Keratinocyte (primary cell): ENCODE data around the gene KRT5. TPM values are rescaled to one million over a fixed set of nuclear protein-coding genes. Genes with fewer than 3 reads are reported as not detected.
A peak's percentile ranks its signal among the peaks of the same experiment; 100 is the strongest.

Experiments
- DNase-seq: peaks from one replicate; pipeline ENCODE4 v3.0.0-alpha.2; 2011; ENCODE audit warnings: low read depth, missing footprints, low spot score
- FAIRE-seq: peaks from 2 replicates; lab custom pipeline; 2011; peaks lifted over from hg19 to GRCh38; lab: Jason Lieb, UNC
- H2AFZ ChIP-seq: 2 replicates; pipeline ENCODE4 v1.6.0; 2012; ENCODE audit warnings: low read length, control low read depth, inconsistent platforms; ENCODE audit not compliant: control insufficient read depth
- H3K27ac ChIP-seq: 2 replicates; pipeline ENCODE4 v1.5.1; 2011; ENCODE audit warnings: low read length; ENCODE audit not compliant: control insufficient read depth, insufficient read depth
- H3K27me3 ChIP-seq: 3 replicates; pipeline ENCODE4 v1.6.0; 2011; ENCODE audit warnings: low read length; ENCODE audit not compliant: control insufficient read depth, insufficient read depth; ENCODE audit errors: extremely low read depth
- H3K36me3 ChIP-seq, 2 experiments: 2 replicates in 1 of 2; 3 replicates in 1 of 2; pipeline ENCODE4 v1.5.1; 2011; ENCODE audit warnings: low read length in 2 of 2, mild to moderate bottlenecking in 1 of 2; ENCODE audit not compliant: control insufficient read depth in 2 of 2, insufficient read depth in 2 of 2; ENCODE audit errors: extremely low read depth in 1 of 2
- H3K4me1 ChIP-seq: 3 replicates; pipeline ENCODE4 v1.5.1; 2011; ENCODE audit warnings: low read length; ENCODE audit not compliant: control insufficient read depth, insufficient read depth; ENCODE audit errors: extremely low read depth
- H3K4me2 ChIP-seq: 3 replicates; pipeline ENCODE4 v1.6.0; 2011; ENCODE audit warnings: low read depth, low read length; ENCODE audit not compliant: control insufficient read depth, insufficient read depth; ENCODE audit errors: extremely low read depth
- H3K4me3 ChIP-seq, 3 experiments: fragments of 200-600 bp in 1 of 3; sonication (generic) in 1 of 3; 2 replicates in 2 of 3; 3 replicates in 1 of 3; pipeline ENCODE4 v1.5.1; 2011 to 2016; ENCODE audit warnings: low read length in 3 of 3, mild to moderate bottlenecking in 3 of 3, control low read depth in 2 of 3, inconsistent platforms in 1 of 3, low read depth in 1 of 3, mixed read lengths in 1 of 3, mixed run types in 1 of 3, moderate library complexity in 1 of 3; ENCODE audit not compliant: control insufficient read depth in 2 of 3, insufficient read depth in 2 of 3; ENCODE audit errors: extremely low read depth in 1 of 3
- H3K79me2 ChIP-seq: 2 replicates; pipeline ENCODE4 v1.6.0; 2012; ENCODE audit warnings: low read length; ENCODE audit not compliant: control insufficient read depth, insufficient read depth
- H3K9ac ChIP-seq: 3 replicates; pipeline ENCODE4 v1.6.0; 2011; ENCODE audit warnings: low read length; ENCODE audit not compliant: control insufficient read depth, insufficient read depth; ENCODE audit errors: extremely low read depth
- H3K9me1 ChIP-seq: 3 replicates; pipeline ENCODE4 v1.6.0; 2011; ENCODE audit warnings: low read length; ENCODE audit not compliant: control insufficient read depth, insufficient read depth; ENCODE audit errors: extremely low read depth
- H3K9me3 ChIP-seq: 2 replicates; pipeline ENCODE4 v1.5.1; 2012; ENCODE audit warnings: low read depth, low read length; ENCODE audit not compliant: control insufficient read depth
- H4K20me1 ChIP-seq: 3 replicates; pipeline ENCODE4 v1.6.0; 2011; ENCODE audit warnings: low read length; ENCODE audit not compliant: control insufficient read depth, insufficient read depth; ENCODE audit errors: extremely low read depth
- EZH2 ChIP-seq: IDR thresholded peaks from one replicate; pipeline ENCODE4 v1.6.1; 2012; ENCODE audit warnings: inconsistent platforms, mild to moderate bottlenecking, low read length, moderate library complexity
- dilution Hi-C: fragments of 300-500 bp; cut with MboI; formaldehyde crosslinking; loops from one replicate; pipeline ENCODE4 v1.7.0; 2020; ENCODE audit warnings: low sequenced_read_pairs; ENCODE audit not compliant: extremely low pct_ligation_motif_present
- polyA plus RNA-seq, 5 experiments: library from polyadenylated mRNA; depleted of rRNA in 3 of 5; stranded (reverse) in 3 of 5; stranded (forward) in 1 of 5; unstranded in 1 of 5; fragments of >200 nt; gene quantifications; 1 replicate in 1 of 5; 2 replicates in 3 of 5; 3 replicates in 1 of 5; pipeline versions ENCODE4 v1.2.1 to v1.2.3, GENCODE V29; 2011 to 2012; ENCODE audit warnings: missing spikeins in 2 of 5, low read depth in 1 of 5, low replicate concordance in 1 of 5
- TF ChIP-seq, protein P1 (sequence below), 3 experiments: IDR thresholded peaks in 1 of 3; conservative IDR thresholded peaks in 1 of 3; optimal IDR thresholded peaks in 1 of 3; 2 replicates in 2 of 3; 3 replicates in 1 of 3; pipeline versions ENCODE3 to v1.5.1; 2011; ENCODE audit warnings: low read length in 3 of 3, mild to moderate bottlenecking in 3 of 3, moderate library complexity in 2 of 3, control low read depth in 1 of 3, inconsistent platforms in 1 of 3; ENCODE audit not compliant: insufficient read depth in 2 of 3; ENCODE audit errors: extremely low read depth in 1 of 3

The KRT5 gene
- polyA plus RNA-seq, 1 donor (not counting 4 experiments of a cell fraction or from before 2014, with no cell fraction given): 15,814 TPM

DNA sequence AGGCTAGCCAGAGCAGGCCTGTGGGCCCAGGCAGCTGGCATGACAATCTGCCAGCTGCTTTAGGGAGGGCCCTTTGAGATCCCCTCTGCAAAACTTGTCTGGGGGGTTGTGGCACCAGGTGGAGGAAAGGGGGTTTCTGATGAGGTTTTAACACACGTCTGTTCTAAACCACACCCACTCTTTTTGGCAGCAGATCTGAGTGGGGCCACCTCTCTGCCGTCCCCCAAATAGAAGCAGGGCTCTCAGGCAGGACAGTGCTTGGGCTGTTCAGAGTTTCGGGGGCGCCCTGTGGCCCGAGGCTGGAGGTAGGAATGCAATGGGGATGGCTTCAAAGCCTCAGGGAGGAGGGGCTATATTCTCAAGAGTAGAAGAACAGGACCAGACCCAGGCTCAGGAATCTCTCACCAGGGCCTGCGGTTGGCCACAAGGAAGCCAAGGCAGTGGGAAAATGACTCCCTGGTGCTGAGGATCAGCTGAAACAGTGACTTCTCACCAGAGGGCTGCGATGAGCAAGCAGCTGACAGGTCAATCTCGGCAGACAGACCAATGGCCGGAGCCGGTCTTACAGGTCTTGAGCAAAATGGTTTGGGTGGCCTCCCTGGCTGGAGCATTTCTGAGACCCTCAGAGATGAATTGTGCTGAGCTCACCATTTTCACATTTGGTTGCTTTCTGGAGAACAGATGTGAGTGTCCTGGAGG is 1.5 kb upstream of the KRT5 start:
- H3K4me2 ChIP-seq: peak overlapping the region; percentile 96

DNA sequence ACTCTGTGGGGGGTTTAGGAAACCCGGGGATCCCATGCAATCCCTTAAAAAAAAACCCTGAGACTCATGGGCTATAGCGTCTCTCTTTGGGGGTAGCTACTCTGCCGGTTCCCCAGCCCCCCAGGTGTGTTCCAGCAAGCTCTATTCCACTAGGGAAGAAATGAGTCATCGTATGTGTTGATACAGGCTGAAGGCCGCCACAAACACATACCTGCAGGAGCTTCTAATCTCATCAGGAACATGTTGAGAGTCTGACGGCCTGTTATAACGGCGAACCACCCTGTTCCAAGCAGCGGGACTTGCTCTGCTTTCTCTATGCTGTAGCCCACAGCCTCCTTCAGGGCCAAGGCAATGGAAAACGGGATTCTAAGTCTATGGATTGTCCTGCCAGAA is 977 bp upstream of the KRT5 start:
- peak overlapping the region; percentile 49 to 96 (median 64) for H3K4me3 ChIP-seq
- peak overlapping the region; percentile 96 for H3K4me2 ChIP-seq
- H3K4me1 ChIP-seq: peaks cover 75% of the 10 kb centered on the region
- H3K9me1 ChIP-seq: no peaks in the 10 kb centered on the region
- TF ChIP-seq, protein P1, sequence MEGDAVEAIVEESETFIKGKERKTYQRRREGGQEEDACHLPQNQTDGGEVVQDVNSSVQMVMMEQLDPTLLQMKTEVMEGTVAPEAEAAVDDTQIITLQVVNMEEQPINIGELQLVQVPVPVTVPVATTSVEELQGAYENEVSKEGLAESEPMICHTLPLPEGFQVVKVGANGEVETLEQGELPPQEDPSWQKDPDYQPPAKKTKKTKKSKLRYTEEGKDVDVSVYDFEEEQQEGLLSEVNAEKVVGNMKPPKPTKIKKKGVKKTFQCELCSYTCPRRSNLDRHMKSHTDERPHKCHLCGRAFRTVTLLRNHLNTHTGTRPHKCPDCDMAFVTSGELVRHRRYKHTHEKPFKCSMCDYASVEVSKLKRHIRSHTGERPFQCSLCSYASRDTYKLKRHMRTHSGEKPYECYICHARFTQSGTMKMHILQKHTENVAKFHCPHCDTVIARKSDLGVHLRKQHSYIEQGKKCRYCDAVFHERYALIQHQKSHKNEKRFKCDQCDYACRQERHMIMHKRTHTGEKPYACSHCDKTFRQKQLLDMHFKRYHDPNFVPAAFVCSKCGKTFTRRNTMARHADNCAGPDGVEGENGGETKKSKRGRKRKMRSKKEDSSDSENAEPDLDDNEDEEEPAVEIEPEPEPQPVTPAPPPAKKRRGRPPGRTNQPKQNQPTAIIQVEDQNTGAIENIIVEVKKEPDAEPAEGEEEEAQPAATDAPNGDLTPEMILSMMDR (optimal IDR thresholded peaks at IDR 0.05 in 1 of 3, IDR thresholded peaks at IDR 0.05 in 1 of 3, conservative IDR thresholded peaks at IDR 0.05 in 1 of 3; ENCODE audit: extremely low read depth in 1 of 3, insufficient read depth in 2 of 3, low read length in 3 of 3): no peak
- no peak for TF ChIP-seq EZH2
- peak overlapping the region; percentile 92 for H3K9ac ChIP-seq
- peaks cover 21 to 32% of the 10 kb centered on the region in 2 experiments for H3K36me3 ChIP-seq
- peaks cover 39% of the 10 kb centered on the region for H4K20me1 ChIP-seq
- H3K27ac ChIP-seq: peak overlapping the region; percentile 98
- dilution Hi-C loops: no loop called here
- H3K79me2 ChIP-seq: peaks cover 22% of the 10 kb centered on the region
- no peaks in the 10 kb centered on the region for H3K27me3 ChIP-seq
- H3K9me3 ChIP-seq: no peaks in the 10 kb centered on the region
- DNase-seq: peak; percentile 94
- H2AFZ ChIP-seq: no peak overlapping the region
- peak; percentile 95 for FAIRE-seq

More for the DNA sequence above, 1.5 kb upstream of the KRT5 start:
- Histone ChIP-seq H3K9me1 (no peaks in the 10 kb centered on the region), H3K4me1 (peaks cover 75% of the 10 kb centered on the region), H3K36me3 (peaks cover 16 to 28% of the 10 kb centered on the region in 2 experiments), H3K27me3 (no peaks in the 10 kb centered on the region), H2AFZ (no peak overlapping the region), H3K79me2 (peaks cover 22% of the 10 kb centered on the region), H3K27ac (peak overlapping the region; percentile 98), H3K9ac (peak overlapping the region; percentile 92), H3K9me3 (no peaks in the 10 kb centered on the region), H3K4me3 (peak overlapping the region; percentile 30 to 66 (median 64)), H4K20me1 (peaks cover 33% of the 10 kb centered on the region)
- peak; percentile 94 for DNase-seq
- dilution Hi-C loops: no loop called here
- no peak for FAIRE-seq
- TF ChIP-seq, protein P1 (optimal IDR thresholded peaks at IDR 0.05 in 1 of 3, IDR thresholded peaks at IDR 0.05 in 1 of 3, conservative IDR thresholded peaks at IDR 0.05 in 1 of 3; ENCODE audit: extremely low read depth in 1 of 3, insufficient read depth in 2 of 3, low read length in 3 of 3): no peak
- no peak for TF ChIP-seq EZH2
